ENCODE results near the gene SCN1A.
"Not testable (repeated sequence)": the region's sequence is repeated elsewhere in the genome, so short reads cannot be mapped to it uniquely, and the experiment has no call there.

SCN1A gene

DNA sequence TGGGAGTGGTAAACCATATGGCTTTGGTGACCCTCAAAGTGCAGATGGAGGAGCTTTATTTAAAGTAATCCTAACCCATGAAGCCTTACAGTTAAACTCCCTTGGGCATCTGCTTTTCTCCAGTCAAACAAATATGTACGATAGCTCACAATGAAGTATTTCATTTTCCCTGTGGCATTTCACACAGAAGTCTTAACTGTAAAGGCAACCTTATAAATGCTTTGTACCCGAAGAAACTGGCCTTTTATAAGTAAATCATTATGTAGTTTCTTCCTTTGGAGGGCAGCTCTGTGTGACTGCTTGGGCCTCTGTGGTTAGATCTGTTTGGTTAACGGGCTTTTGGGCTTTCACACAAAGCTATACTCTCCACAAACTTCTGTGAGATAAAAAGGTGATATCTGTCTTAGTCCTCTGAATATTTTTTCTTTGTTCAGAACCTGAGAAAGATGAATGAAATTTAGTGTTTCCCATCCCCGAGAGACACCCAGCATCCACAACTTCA lies 46.6 kb downstream of the SCN1A start:
- DNase-seq (ENCODE audit: low read depth) = no peak

DNA sequence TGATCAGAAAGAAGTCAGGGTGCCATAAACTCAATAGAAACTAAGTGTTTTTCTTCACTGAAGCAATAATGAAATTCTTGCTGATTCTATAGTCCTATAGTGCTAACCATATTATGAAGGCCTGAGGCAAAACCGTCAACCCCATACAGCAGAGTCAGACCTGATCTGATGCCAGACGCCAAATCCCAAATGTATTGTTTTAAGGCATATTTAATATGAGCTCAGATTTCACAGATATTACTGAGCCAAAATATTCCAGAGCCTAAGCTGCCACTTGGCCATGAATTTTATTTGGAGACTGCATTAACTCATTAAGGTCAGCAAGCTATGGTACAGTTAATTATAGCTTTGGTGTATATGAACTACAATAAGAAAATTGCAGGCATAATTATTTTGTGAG lies 53.4 kb downstream of the SCN1A start:
- DNase-seq (ENCODE audit: low read depth) = no peak

- no peak for DNase-seq (ENCODE audit: low read depth)
Measured at GRCh38 chr2:166074011-166074410, 53.8 kb downstream of the SCN1A start.

DNA sequence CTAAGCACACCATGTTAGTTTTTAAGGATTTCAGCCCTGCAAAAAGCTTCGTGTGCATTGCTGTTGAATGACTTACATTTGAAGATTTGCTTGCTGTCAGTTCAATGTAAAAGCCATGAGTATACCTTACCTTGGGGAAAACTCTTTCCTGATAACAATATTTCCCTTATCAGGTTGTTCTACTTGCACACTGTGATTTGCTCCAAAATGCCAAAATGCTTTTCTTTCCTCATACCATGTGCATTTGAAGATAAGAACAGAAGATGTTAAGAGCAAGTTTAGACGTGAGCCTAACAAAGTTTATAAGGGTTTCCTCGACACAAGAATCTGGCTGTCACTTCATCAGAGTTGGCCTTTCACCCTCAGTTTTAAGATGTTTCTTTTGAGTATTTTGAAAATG lies 57.6 kb downstream of the SCN1A start:
- no peak for DNase-seq (ENCODE audit: low read depth)

- DNase-seq (ENCODE audit: low read depth) = no peak
Measured at GRCh38 chr2:166068981-166069380, 58.8 kb downstream of the SCN1A start.

DNA sequence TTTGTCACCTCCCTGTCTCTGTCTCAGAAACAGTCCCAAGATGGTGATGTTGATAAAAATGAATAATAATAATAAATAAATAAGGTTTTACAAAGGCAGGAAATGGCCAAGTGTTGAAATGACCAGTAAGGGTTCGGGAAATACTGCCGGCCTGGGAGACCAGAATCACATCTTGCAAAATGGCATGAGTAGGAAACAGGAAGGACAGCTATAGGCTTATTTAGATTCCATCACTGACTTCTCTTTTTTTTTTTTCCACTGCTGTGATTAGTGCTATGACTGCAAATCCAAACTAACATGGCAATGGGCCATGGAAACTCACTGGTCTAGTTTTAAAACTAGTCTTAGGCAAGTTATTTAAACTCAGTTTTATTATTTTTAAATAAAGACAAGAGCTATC lies 60.6 kb downstream of the SCN1A start:
- no peak for DNase-seq (ENCODE audit: low read depth)

DNA sequence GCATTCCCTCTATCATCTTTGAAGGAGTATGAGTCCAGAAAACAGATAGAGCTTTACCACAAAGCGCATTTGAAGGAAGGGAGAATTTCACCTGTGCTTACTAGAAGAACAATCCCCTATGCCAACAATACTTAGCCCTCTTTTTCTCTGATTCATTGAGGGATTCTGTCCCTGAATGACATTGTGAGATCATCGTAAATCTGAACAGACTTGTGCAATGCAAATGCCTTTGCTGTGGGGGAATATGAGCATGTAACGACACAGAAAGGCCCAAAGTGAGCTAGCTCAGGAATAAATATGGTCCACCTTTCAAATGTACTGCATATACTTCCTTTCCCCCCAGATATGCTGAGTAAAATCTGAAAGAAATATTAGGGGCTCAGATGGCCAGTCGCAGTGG lies 67.6 kb downstream of the SCN1A start:
- no peak for DNase-seq (ENCODE audit: low read depth)

DNA sequence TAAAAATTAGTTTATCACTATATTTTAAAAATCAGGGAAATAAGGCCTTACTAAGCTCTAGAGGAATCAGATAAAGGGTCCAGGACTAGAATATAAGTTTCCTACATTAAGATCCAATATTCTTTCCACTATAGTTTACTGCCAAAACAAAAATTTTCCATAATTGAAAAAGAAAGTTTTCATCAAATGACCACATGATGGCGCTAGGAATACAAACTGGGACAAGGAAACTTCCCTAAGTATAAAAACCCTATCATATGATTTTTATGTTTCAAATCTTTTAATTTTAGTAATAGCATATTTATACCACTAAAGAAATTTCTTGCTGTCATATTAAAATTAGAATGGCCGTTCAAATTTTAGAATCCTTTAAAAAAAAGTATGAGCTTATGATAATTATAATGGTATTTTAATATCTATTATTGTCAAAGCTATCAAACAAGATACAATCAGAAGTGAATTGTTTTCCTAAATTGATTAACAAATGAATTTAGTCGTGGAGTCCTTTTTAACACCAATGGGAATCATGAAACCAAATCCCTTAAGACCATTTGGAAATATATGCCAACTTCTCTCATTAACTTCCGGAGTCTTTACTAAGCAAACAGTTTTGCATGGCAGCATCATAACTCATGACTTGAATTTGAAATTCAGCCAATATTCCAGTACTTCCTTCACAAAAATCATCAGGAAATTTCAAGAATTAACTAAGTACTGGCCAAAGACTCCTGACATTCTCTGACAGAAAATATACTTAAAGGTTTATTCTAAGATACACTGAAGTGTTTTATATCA lies 70.3 kb downstream of the SCN1A start:
- no peak for DNase-seq (ENCODE audit: low read depth)

GRCh38 chr2:166044853-166045483 lies 82.9 kb downstream of the SCN1A start:
- DNase-seq (ENCODE audit: low read depth) = no peak

GRCh38 chr2:166042768-166043390 lies 84.9 kb downstream of the SCN1A start:
- no peak for DNase-seq (ENCODE audit: low read depth)

GRCh38 chr2:166042356-166042755 lies 85.5 kb downstream of the SCN1A start:
- no peak for DNase-seq (ENCODE audit: low read depth)

DNA sequence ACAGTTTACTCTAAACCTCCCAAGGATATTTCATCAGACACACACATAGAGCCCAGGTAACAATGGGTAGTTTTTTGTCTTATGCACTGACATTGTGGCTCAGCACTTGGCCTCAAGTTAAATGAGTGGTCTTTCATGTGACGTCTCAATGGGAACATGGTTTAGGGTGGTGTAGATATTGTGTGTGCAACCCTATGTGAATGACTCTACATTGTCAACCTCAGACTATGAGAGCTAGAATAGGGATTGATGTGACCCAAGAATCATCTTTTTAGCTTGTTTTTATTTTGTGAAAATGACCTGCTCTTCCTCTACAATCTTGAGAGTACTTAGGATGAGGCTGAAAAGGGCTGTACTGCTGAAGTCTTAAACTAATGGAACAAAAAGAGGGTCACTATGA lies 86.2 kb downstream of the SCN1A start:
- DNase-seq (ENCODE audit: low read depth) = no peak

DNA sequence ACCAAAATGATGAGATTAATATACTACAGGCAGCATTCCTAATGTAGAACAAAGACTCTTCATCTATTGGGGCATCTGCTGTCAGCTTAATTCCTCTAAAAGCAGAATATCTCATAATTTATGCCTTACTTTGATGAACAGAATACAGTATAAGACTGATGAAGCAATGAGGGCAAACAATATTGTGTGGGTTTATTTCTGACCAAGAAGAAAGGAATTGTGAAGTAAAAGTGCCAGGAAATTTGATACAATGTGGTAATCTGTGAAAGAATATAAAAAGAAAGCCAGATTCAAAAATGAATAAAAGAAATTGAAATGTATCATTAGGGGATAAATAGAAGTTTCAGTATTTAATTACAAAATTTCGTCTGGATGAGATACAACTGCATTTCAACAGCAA lies 95.5 kb downstream of the SCN1A start:
- no peak for DNase-seq (ENCODE audit: low read depth)

GRCh38 chr2:166031054-166031453 lies 96.8 kb downstream of the SCN1A start:
- no peak for DNase-seq (ENCODE audit: low read depth)

DNA sequence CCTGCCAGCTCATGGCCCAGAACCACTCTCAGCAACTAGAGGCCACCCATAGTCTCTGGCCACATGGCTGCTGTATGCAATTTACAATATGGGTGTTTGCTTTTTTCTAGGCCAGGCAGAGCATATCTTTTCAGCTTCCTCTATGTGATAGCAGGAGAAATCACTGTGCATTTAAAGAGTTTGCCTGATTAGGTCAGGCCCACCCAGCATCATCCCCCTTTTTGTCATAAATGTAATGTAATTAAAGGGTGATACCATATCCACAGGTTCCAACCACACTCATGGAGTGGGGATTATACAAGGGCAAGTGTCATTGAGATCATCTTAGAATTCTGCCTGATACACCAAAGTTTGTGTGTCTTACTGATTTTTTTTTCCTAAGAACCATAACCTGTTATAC lies 102.5 kb downstream of the SCN1A start:
- DNase-seq (ENCODE audit: low read depth) = no peak

DNA sequence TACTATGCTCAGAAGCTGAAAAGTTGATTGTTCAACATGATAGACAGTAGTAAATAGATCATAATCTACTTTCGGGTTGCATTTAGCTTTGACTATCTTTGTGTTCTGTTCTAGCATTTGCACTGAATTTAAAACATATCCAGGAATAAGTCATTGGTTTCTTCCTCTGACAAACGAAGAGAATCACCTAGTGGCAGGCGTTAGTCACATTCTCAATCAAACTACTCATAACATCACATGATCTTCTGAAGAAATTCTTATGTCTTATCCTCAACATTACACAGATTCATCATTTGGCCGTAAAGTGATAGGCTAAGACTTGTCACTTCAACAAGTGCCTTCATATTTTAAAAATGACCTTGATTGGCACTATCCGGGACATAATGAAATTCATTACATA lies 110.6 kb downstream of the SCN1A start:
- DNase-seq (ENCODE audit: low read depth) = no peak

DNA sequence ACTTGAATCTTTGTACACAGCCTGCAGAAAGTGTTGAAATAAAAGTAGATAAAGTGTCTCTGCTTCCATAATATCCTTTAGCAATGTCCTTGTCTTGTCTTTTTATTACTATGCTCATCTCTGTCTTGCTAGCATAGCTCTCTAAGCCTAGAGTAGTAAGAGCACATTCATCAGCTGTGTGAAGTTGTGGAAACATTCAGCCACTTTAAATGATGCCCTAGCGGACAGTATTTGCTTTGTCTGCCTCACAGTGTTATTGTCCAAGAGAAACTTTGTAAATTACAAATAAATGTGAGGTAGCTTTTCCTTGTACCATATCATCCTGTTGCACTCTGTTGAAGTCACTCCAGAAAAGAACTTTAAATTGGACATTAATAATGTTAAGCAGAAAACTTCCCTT lies 113.9 kb downstream of the SCN1A start:
- no peak for DNase-seq (ENCODE audit: low read depth)

GRCh38 chr2:166011660-166012059 lies 116.2 kb downstream of the SCN1A start:
- DNase-seq (ENCODE audit: low read depth) = no peak

GRCh38 chr2:166000401-166000800 lies 127.4 kb downstream of the SCN1A start:
- DNase-seq (ENCODE audit: low read depth) = no peak

DNA sequence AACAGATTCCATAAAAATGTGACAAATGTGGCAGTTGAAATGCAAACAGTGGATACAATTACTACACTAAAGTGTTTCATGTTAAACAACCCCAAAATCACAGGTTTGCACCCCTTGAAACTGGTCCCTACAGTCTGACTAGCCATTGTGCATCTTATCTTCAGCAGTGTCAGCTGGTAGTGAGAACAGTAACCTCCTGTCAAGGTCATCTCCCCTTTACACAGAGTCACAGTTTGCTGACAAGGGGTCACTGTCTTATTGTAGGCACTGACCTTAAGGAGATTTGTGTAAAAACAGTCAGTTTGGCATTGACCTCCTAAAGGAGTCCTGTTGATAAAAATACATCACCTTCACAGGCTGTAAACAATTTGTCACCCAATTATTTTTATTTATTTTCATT lies 137.0 kb downstream of the SCN1A start:
- no peak for DNase-seq (ENCODE audit: low read depth)

DNA sequence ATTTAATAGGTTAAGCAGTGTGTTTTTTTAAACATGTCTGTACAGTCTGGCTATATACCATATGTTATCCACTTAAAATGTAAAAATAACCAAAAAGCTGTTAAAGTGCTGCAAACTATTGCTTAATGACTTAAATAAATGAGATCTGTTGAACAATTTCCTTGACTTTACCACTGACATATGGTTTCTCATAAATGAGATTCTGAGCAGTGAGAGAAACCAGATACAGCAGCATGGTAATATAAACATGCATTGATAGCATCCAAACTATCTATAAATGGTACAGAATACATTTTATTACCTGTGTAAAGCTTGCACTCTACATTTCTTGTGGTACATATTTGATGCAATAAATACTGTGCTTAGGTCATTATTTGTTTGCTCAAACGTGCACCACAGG lies 138.0 kb downstream of the SCN1A start:
- no peak for DNase-seq (ENCODE audit: low read depth)

DNA sequence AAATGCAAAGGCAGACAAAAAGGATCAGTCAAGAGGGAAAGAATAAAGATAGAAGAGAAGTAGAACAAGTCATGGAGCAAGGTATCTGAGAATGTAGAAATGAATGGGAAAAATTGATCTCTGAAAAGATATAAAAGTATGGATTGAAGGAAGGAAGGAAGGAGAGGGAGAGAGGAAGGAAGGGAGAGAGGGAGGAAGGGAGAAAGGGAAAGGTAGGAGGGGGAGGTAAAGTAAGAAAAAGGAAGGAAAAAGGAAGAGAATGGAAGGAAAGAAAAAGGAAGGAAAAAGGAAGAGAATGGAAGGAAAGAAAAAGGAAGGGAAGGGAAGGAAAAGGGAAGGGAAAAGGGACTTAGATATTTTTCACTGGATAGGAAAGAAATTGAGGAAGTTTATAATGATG lies 142.7 kb downstream of the SCN1A start:
- no peak for DNase-seq (ENCODE audit: low read depth)

GRCh38 chr2:165972161-165972560 lies 155.7 kb downstream of the SCN1A start:
- DNase-seq (ENCODE audit: low read depth) = not testable (repeated sequence)

Measured in stimulated activated CD8-positive, alpha-beta memory T cell treated with anti-CD3 and anti-CD28 coated beads, Interleukin-15, amount 100 ng/mL, for 24 hours (primary cell).